Subcutaneous abdominal adipose tissue (tissue), 5 donors: Measurements from ENCODE around the gene AFF2.

Experiments
- H3K27ac ChIP-seq: one replicate; pipeline ENCODE4 v1.7.0; 2013; ENCODE audit warnings: low read depth, mild to moderate bottlenecking, inconsistent platforms, low read length, moderate library complexity
- H3K27me3 ChIP-seq, 5 donors: one replicate each; pipeline ENCODE4 v1.7.0; 2013; ENCODE audit warnings: low read length in 5 of 5, inconsistent platforms in 1 of 5; ENCODE audit not compliant: control insufficient read depth in 5 of 5, insufficient read depth in 4 of 5
- H3K36me3 ChIP-seq, 5 donors: one replicate each; pipeline ENCODE4 v1.7.0; 2013; ENCODE audit warnings: low read length in 5 of 5; ENCODE audit not compliant: control insufficient read depth in 5 of 5, insufficient read depth in 5 of 5
- H3K4me1 ChIP-seq, 5 donors: one replicate each; pipeline ENCODE4 v1.7.0; 2013; ENCODE audit warnings: low read length in 5 of 5, mild to moderate bottlenecking in 3 of 5, moderate library complexity in 1 of 5; ENCODE audit not compliant: control insufficient read depth in 5 of 5, insufficient read depth in 5 of 5
- H3K4me3 ChIP-seq, 5 donors: one replicate each; pipeline ENCODE4 v1.7.0; 2013; ENCODE audit warnings: low read length in 5 of 5, low read depth in 1 of 5
- H3K9ac ChIP-seq, 5 donors: one replicate each; pipeline ENCODE4 v1.7.0; 2013; ENCODE audit warnings: low read length in 5 of 5, mild to moderate bottlenecking in 4 of 5, moderate library complexity in 3 of 5
- H3K9me3 ChIP-seq, 5 donors: one replicate each; pipeline ENCODE4 v1.7.0; 2013; ENCODE audit warnings: low read length in 5 of 5; ENCODE audit not compliant: control insufficient read depth in 5 of 5
- donor health status: healthy.
- donor health status: healthy.
- donor health status: healthy.
- donor health status: healthy.
- donor health status: healthy.

Gene AFF2

DNA sequence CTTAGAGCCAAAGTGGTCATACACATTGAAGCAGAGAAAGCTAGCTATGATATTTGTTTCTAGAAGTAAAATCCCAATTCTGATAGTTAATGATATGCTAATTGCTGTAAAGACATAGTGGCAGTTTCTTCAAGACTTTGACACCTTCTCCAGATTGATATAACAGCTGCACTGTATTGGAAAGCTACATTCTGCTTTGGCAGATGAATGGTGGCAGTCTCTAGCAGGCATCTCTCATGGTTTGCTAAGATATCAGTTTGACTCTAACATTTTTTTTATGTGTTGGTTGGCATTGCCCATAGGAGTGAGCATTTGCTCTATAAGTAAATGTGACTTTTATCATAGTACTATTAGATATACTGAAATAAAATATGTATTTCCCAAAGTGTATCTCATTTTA, 128.2 kb downstream of the AFF2 start:
- no peaks in the 10 kb centered on the region for H3K9me3 ChIP-seq
- H3K27me3 ChIP-seq: peaks cover 0 to 3% (median 2%) of the 10 kb centered on the region in 5 donors
- H3K4me1 ChIP-seq: no peaks in the 10 kb centered on the region
- H3K9ac ChIP-seq: no peak overlapping the region
- H3K4me3 ChIP-seq: no peak overlapping the region
- no peaks in the 10 kb centered on the region for H3K36me3 ChIP-seq
- H3K27ac ChIP-seq: no peak overlapping the region

DNA sequence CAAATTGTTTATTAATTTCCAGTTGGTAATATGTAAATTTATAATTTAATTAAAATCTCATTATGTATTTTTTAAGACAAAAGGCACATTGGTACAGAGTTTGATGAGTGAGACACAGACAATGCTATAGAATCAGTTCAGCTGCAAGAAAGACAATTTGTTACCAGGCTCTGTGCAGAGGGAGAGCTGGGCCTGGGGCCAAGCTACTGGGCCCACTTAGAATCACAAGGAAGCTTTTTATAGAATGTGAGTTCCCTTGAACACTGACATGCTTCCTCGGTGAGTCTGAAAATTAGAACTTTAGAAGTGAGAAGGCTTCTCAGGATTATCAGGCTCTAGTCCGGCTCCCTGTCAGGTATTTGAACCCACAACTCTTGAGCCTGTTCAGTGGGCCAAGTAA, 129.0 kb downstream of the AFF2 start:
- Histone ChIP-seq H3K9me3 (no peaks in the 10 kb centered on the region), H3K27ac (no peak overlapping the region), H3K9ac (no peak overlapping the region), H3K4me1 (no peaks in the 10 kb centered on the region), H3K4me3 (no peak overlapping the region), H3K36me3 (no peaks in the 10 kb centered on the region), H3K27me3 (peaks cover 0 to 3% (median 0%) of the 10 kb centered on the region in 5 donors)

DNA sequence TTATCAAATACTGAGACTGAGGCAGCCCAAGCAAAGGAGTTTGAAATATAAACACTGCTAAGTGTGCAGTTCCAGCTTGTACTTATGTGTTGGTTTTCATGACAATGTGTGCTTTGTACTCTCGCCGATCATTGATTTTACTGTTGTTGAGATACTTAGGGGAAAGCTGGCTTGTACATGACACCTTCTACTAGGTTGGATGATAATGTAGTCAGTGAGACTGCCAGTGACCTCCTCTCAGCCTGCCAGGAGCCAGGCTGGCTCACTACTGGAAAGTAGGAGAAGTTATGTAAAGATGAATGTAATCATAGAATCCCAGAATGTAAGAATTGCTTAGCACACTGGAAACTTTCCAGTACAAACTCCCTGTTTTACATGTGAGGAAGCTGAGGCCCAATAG, 132.0 kb downstream of the AFF2 start:
- Histone ChIP-seq H3K36me3 (no peaks in the 10 kb centered on the region), H3K9me3 (no peaks in the 10 kb centered on the region), H3K4me1 (no peaks in the 10 kb centered on the region), H3K4me3 (no peak overlapping the region), H3K27me3 (peaks cover 0 to 2% (median 0%) of the 10 kb centered on the region in 5 donors), H3K9ac (no peak overlapping the region), H3K27ac (no peak overlapping the region)

DNA sequence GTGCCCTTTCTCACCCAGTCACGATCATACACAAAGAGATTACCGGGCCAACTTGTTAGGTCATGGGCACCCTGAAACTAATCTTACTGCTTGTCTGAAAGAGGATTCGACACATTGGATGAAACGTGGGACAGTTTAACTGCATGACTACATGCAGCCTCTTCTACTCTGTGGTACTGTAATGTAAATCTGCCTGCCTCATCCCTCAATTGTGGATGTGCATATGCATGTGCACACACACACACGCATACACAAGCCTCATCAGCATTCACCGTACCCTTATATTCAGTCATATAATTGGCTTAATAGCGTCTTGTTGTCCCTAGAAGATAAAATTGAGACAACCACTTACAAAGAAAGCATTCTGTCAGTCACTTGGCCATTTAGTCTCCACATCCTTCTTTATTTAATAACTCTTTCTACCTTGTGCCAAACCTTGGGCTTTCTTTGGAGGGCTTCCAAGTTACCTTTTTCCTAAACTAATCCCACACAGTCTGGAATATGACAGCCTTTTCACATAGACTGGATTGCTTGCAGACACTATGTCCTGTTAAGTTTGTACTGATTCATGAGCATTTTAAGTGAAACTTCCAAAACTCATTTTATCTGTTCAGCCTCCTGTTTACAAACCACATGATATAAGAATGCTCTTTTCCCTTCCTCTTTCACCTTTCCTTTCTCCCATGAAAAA, 132.9 kb downstream of the AFF2 start:
- no peaks in the 10 kb centered on the region for H3K9me3 ChIP-seq
- H3K4me1 ChIP-seq: no peaks in the 10 kb centered on the region
- no peak overlapping the region for H3K9ac ChIP-seq
- H3K27ac ChIP-seq: no peak overlapping the region
- no peak overlapping the region for H3K4me3 ChIP-seq
- H3K27me3 ChIP-seq: peaks cover 0 to 2% (median 0%) of the 10 kb centered on the region in 5 donors
- no peaks in the 10 kb centered on the region for H3K36me3 ChIP-seq

DNA sequence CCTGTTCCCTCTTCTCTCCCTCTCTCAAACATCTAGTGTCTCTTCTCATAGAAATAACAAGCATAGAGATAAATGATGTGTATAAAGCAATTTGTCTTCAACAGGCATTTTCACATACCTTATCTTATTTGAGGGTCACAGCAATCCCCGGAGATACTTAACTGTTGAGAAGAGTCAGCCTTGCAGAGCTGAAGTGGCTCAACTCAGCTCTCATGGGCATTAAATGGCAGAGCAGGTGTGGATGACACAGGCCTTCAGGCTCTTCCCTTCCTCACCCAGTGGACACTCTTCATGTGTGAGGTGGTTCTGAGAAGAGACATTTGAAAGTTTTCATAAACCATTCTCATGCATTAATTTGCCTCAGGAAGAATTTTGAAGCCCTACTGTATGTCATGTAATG, 134.2 kb downstream of the AFF2 start:
- Histone ChIP-seq H3K4me1 (no peaks in the 10 kb centered on the region), H3K27me3 (peaks cover 0 to 2% (median 0%) of the 10 kb centered on the region in 5 donors), H3K4me3 (no peak overlapping the region), H3K9me3 (no peaks in the 10 kb centered on the region), H3K9ac (no peak overlapping the region), H3K27ac (no peak overlapping the region), H3K36me3 (no peaks in the 10 kb centered on the region)

DNA sequence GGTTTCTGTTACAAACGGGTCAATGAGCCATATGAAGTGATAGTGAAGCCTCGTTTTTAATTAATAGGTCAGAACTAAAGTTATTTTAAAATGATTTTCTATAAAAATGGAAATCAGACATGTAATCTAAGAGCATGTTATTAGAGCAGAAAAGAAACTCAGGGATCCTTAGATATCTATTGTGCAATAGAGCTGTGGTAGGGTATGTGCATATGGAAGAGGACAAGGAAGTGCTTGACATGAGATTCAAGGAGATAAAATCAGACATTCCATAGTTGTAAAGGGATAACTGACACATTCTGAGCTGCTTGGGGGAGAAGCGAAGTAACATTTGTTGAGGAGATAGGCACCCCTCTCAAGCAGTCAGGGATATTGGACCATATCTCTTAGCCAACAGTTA, 143.0 kb downstream of the AFF2 start:
- H3K27ac ChIP-seq: no peak overlapping the region
- H3K4me1 ChIP-seq: no peaks in the 10 kb centered on the region
- H3K4me3 ChIP-seq: no peak overlapping the region
- H3K27me3 ChIP-seq: no peaks in the 10 kb centered on the region
- H3K36me3 ChIP-seq: no peaks in the 10 kb centered on the region
- H3K9ac ChIP-seq: no peak overlapping the region
- H3K9me3 ChIP-seq: no peaks in the 10 kb centered on the region

DNA sequence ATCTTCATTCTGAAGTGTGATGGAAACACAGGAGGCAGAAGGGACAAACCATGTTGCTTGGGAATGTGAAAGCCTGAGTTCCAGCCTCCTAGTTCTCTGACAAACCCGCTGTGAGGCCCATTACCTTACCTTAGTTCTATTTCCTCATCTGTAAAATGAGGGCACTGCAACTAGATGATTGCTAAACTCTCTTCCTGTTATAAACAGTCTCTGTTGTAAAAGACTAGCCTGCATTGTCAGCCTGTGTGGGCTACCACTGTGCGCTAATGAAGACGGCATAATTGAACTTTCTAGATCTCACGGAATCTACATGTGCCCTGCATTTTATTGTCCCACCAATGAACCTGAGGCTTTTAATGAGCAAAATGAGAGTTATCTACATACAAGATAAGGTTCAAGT, 147.2 kb downstream of the AFF2 start:
- no peaks in the 10 kb centered on the region for H3K9me3 ChIP-seq
- no peaks in the 10 kb centered on the region for H3K4me1 ChIP-seq
- no peak overlapping the region for H3K4me3 ChIP-seq
- H3K9ac ChIP-seq: no peak overlapping the region
- no peaks in the 10 kb centered on the region for H3K27me3 ChIP-seq
- H3K27ac ChIP-seq: no peak overlapping the region
- no peaks in the 10 kb centered on the region for H3K36me3 ChIP-seq

DNA sequence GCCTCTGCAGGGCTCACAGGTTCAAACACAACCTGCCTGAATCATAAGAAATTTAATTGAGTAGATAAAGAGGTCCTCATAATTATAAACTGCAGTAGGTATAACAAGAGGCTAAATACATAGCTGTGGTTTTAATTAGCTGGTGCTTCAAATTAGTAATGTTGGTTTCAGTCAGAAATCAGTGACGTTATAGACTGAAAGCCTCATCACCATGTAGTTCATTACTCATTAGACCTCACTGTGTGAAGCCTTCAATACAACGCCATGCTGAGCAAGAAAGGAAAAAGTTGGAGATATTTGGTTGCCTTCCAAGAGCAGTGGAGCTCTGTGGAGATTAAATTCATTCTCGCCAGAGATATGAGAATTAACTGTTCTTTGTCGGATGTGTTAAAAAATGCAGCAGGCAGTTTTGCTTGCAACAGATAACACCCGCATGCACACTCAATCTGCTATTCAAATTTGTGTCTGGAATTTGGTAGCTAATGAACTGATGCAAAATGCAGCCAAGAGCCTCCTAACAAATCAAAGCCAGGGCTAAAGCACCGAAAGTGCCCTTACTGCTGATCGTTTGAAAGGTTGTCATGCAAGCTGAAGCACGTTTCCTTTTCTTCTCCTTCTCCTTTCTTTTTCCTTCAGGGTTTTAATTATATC, 148.9 kb downstream of the AFF2 start:
- Histone ChIP-seq H3K4me3 (no peak overlapping the region), H3K9ac (no peak overlapping the region), H3K27ac (no peak overlapping the region), H3K36me3 (peaks cover 0 to 2% (median 0%) of the 10 kb centered on the region in 5 donors), H3K9me3 (no peaks in the 10 kb centered on the region), H3K4me1 (no peaks in the 10 kb centered on the region), H3K27me3 (no peaks in the 10 kb centered on the region)

DNA sequence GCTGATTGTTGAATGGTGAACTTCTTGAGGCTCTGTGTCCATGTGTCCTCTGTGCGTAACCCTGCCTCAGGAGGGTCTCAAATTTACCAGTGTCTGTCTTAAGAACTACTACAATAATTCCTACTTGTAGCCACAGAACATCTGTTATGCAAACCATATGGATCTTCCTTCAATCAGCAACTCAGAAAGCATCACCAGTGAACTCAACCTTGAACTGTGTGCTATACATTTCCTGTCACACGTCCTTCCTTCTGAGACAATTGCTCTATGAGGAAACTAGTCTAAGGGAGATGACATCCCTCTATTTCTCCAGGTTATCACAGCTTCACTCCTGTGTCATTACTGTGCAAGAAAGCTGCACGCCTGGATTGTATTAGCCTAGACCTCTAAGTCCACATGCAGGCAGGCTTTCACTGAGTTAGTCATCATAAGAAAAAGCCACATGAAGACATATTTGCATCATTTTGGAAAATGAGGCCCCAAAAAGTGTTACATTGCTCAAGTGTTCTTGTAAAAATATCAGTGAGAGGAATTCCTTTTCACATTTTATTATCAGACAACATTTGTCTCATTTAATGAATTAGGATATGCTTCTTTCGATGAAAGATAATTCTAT, 157.8 kb downstream of the AFF2 start:
- Histone ChIP-seq H3K4me1 (no peaks in the 10 kb centered on the region), H3K9me3 (no peaks in the 10 kb centered on the region), H3K27ac (no peak overlapping the region), H3K9ac (no peak overlapping the region), H3K27me3 (no peaks in the 10 kb centered on the region), H3K4me3 (no peak overlapping the region), H3K36me3 (no peaks in the 10 kb centered on the region)

DNA sequence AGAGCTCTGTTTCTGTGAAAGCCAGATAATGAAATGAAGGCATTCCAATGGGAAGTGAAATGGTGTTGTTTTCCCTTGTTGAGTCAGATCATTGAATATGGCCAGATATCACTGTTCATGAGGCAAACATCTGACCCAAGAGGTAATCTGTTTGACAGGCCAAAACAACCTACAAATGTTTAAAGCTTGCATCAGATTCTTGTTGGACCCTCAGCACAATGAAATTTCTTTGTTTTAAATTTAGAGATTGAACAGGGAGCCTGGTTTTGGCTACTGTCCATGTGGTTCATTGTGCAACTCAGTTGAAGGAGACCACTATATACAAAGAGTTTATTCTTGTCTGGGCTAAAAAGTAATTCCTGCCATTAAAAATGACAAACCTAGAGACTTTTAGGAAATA, 159.1 kb downstream of the AFF2 start:
- H3K27ac ChIP-seq: no peak overlapping the region
- H3K9me3 ChIP-seq: no peaks in the 10 kb centered on the region
- H3K4me3 ChIP-seq: no peak overlapping the region
- H3K27me3 ChIP-seq: no peaks in the 10 kb centered on the region
- no peak overlapping the region for H3K9ac ChIP-seq
- H3K36me3 ChIP-seq: no peaks in the 10 kb centered on the region
- H3K4me1 ChIP-seq: no peaks in the 10 kb centered on the region
